ENCODE data around the gene CACNA1A. TPM values are rescaled to one million over a fixed set of nuclear protein-coding genes. Genes with fewer than 3 reads are reported as not detected.

The CACNA1A gene
- total RNA-seq, 1 donor from 2014 or later, result 43.0 TPM

DNA sequence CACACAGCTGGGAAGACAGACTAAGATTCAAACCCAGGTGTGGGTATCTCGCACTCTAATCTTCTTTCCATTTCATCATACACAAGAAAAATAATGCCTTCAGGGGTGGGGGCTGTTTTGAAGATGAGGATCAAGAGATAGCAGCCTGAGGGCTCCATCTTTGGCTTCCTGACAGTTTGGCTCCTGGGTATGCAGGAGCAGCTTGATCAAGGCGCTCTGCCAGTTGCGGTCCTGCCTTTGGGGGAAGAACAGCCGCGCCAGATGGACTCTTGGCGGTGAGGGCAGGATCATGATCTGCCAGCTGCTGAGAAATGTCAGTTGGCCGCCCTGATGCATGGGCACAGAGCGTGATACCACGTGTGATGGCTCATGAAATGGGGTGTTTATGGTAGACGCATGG, 236.9 kb downstream of the CACNA1A start:
- H3K9me3 Mint-ChIP-seq (ENCODE audit: low read depth), result no peaks in the 10 kb centered on the region
- H3K27me3 Mint-ChIP-seq, result peaks cover 10% of the 10 kb centered on the region
- H3K27ac Mint-ChIP-seq, result no peak overlapping the region

DNA sequence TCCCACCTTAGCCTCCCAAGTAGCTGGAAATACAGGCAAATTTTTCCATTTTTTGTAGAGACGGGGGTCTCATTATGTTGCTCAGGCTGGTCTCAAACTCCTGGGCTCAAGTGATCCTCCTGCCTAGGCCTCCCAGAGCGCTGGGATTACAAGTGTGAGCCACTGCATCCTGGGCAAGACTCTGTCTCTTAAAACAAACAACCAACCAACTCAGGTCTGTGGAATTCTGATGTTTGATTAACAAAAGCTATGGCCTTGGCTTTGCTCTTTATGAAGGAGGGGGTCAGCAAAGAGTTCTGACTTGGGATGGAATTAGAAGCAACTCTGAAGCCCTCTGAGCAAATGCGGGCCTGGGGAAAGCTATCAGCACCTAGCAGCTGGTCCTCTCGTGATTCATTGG, 238.4 kb downstream of the CACNA1A start:
- Mint-ChIP-seq H3K27ac (peak overlapping the region; percentile 52), H3K4me3 (ENCODE audit: low read depth) (no peak overlapping the region), H3K27me3 (peaks cover 13% of the 10 kb centered on the region), H3K36me3 (ENCODE audit: insufficient read depth) (no peaks in the 10 kb centered on the region), H3K9me3 (ENCODE audit: low read depth) (no peaks in the 10 kb centered on the region), H3K4me1 (ENCODE audit: low read depth) (no peaks in the 10 kb centered on the region)
- DNase-seq (ENCODE audit: low spot score, unreplicated experiment), result no peak
- TF ChIP-seq, protein P1, sequence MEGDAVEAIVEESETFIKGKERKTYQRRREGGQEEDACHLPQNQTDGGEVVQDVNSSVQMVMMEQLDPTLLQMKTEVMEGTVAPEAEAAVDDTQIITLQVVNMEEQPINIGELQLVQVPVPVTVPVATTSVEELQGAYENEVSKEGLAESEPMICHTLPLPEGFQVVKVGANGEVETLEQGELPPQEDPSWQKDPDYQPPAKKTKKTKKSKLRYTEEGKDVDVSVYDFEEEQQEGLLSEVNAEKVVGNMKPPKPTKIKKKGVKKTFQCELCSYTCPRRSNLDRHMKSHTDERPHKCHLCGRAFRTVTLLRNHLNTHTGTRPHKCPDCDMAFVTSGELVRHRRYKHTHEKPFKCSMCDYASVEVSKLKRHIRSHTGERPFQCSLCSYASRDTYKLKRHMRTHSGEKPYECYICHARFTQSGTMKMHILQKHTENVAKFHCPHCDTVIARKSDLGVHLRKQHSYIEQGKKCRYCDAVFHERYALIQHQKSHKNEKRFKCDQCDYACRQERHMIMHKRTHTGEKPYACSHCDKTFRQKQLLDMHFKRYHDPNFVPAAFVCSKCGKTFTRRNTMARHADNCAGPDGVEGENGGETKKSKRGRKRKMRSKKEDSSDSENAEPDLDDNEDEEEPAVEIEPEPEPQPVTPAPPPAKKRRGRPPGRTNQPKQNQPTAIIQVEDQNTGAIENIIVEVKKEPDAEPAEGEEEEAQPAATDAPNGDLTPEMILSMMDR (IDR thresholded peaks at IDR 0.05; ENCODE audit: unreplicated experiment), result no peak

More for the DNA sequence above, 236.9 kb downstream of the CACNA1A start:
- H3K4me1 Mint-ChIP-seq (ENCODE audit: low read depth), result no peaks in the 10 kb centered on the region
- TF ChIP-seq, protein P1 (IDR thresholded peaks at IDR 0.05; ENCODE audit: unreplicated experiment), result no peak
- H3K36me3 Mint-ChIP-seq (ENCODE audit: insufficient read depth), result no peaks in the 10 kb centered on the region
- no peak overlapping the region for H3K4me3 Mint-ChIP-seq (ENCODE audit: low read depth)
- no peak for DNase-seq (ENCODE audit: low spot score, unreplicated experiment)

DNA sequence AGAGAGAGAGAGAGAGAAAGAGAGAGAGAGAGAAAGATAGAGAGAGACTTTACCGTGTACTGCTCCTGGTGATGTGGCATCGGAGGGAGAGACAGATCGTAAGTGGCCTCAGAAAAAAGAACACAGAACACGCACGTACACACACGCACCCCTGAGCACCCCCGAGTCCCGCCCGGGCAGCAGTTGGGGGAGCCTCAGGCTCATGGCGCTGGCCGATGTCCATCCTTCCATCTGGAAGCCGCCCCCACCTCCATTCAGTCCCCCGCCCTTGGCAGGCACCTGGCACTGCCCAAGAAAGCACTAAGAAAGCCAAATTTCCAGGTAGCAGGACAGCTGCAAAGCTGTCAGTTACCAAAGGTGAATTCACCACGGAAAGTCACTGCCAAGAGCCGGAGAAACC, 239.1 kb downstream of the CACNA1A start:
- Mint-ChIP-seq H3K9me3 (ENCODE audit: low read depth) (no peaks in the 10 kb centered on the region), H3K27me3 (peaks cover 15% of the 10 kb centered on the region), H3K4me3 (ENCODE audit: low read depth) (no peak overlapping the region), H3K36me3 (ENCODE audit: insufficient read depth) (no peaks in the 10 kb centered on the region), H3K4me1 (ENCODE audit: low read depth) (no peaks in the 10 kb centered on the region), H3K27ac (no peak overlapping the region)
- TF ChIP-seq, protein P1 (IDR thresholded peaks at IDR 0.05; ENCODE audit: unreplicated experiment), result no peak
- DNase-seq (ENCODE audit: low spot score, unreplicated experiment), result no peak

DNA sequence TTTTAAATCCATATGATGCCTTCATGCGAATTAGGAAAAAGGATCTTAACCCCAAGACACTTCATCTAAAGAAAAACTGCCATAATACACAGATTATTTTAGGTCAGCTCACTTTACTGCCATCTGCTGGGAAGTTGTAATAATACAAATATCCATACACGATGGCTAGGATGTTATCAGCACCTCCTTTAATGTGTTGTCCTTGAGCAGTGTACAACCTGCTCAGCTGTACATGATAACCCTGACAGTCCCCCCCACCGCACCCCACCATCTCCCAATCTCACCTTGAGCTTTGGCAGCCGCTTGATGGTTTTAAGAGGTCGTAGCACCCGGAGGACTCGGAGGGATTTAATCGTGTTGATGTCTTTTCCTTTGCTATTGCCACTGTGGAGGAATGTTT, 243.8 kb downstream of the CACNA1A start:
- Mint-ChIP-seq H3K27me3 (peaks cover 24% of the 10 kb centered on the region), H3K36me3 (ENCODE audit: insufficient read depth) (no peaks in the 10 kb centered on the region)
- TF ChIP-seq, protein P1 (IDR thresholded peaks at IDR 0.05; ENCODE audit: unreplicated experiment), result peak; percentile 62

DNA sequence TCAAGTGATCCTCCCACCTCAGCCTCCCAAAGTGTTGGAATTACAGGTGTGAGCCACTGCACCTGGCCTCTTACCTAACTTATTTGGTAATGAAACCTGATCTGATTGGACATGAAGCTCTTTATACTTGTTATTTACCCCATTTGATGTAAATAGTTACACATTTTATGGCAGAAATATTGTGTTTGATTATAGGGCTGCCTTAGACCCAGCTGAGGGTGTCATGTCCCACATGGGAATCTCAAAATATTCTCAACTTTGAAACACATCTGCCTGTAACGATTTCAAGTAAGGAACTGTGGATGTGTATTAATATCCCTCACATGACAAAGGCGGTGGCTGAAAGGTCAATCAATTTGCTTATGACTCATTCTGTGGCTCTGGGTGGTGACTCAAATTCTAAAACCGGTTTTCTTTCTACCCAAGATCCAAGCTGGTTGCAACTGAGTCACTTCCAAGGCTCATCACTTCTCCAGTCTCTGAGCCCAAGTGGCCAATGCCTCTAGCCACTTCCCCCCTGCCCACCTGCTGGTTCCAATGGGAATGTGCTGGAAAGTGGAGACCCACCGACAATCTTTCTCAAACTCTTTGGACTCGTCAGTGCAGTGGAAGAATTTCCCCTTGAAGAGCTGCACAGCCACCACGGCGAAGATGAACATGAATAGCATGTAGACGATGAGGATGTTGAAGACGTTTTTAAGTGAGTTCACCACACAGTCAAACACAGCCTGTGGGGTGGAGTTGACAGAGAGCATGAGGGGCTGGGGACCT, 245.2 kb downstream of the CACNA1A start:
- no peaks in the 10 kb centered on the region for H3K9me3 Mint-ChIP-seq (ENCODE audit: low read depth)
- H3K4me1 Mint-ChIP-seq (ENCODE audit: low read depth), result no peaks in the 10 kb centered on the region
- peaks cover 30% of the 10 kb centered on the region for H3K27me3 Mint-ChIP-seq
- H3K36me3 Mint-ChIP-seq (ENCODE audit: insufficient read depth), result no peaks in the 10 kb centered on the region
- no peak for DNase-seq (ENCODE audit: low spot score, unreplicated experiment)
- TF ChIP-seq, protein P1 (IDR thresholded peaks at IDR 0.05; ENCODE audit: unreplicated experiment), result no peak
- no peak overlapping the region for H3K4me3 Mint-ChIP-seq (ENCODE audit: low read depth)
- H3K27ac Mint-ChIP-seq, result no peak overlapping the region

More for the DNA sequence above, 243.8 kb downstream of the CACNA1A start:
- Mint-ChIP-seq H3K4me1 (ENCODE audit: low read depth) (no peaks in the 10 kb centered on the region), H3K27ac (peak overlapping the region; percentile 71), H3K9me3 (ENCODE audit: low read depth) (no peaks in the 10 kb centered on the region), H3K4me3 (ENCODE audit: low read depth) (no peak overlapping the region)
- DNase-seq (ENCODE audit: low spot score, unreplicated experiment), result no peak

All from progenitor cell of endocrine pancreas (in vitro differentiated cells).